Transverse colon (tissue), 4 donors: ENCODE measurements around the gene HPD.

Experiments used
- EP300 ChIP-seq: sonication (generic); formaldehyde crosslinking; IDR thresholded peaks from one replicate; pipeline ENCODE4 v1.6.1; 2017; ENCODE audit warnings: antibody characterized with exemption, low read depth
- POLR2A ChIP-seq: fragments of 450-650 bp; IDR thresholded peaks from one replicate; pipeline ENCODE4 v1.6.1; 2016; ENCODE audit warnings: antibody characterized with exemption, mild to moderate bottlenecking, moderate library complexity
- POLR2AphosphoS5 ChIP-seq, 3 donors: sonication (generic); formaldehyde crosslinking; IDR thresholded peaks; one replicate each; pipeline ENCODE4 v1.6.1; 2016; ENCODE audit warnings: antibody characterized with exemption in 3 of 3
- TF ChIP-seq, protein P1 (sequence below), 5 experiments: fragments of 200-600 bp in 3 of 5; fragments of 450-650 bp in 2 of 5; sonication (generic) in 3 of 5; IDR thresholded peaks; 1 replicate in 2 of 5; 2 replicates in 3 of 5; pipeline ENCODE4 v1.5.1; 2016 to 2017; ENCODE audit warnings: antibody characterized with exemption in 5 of 5, inconsistent platforms in 3 of 5, mild to moderate bottlenecking in 2 of 5, moderate library complexity in 1 of 5

- TF ChIP-seq, protein P1, sequence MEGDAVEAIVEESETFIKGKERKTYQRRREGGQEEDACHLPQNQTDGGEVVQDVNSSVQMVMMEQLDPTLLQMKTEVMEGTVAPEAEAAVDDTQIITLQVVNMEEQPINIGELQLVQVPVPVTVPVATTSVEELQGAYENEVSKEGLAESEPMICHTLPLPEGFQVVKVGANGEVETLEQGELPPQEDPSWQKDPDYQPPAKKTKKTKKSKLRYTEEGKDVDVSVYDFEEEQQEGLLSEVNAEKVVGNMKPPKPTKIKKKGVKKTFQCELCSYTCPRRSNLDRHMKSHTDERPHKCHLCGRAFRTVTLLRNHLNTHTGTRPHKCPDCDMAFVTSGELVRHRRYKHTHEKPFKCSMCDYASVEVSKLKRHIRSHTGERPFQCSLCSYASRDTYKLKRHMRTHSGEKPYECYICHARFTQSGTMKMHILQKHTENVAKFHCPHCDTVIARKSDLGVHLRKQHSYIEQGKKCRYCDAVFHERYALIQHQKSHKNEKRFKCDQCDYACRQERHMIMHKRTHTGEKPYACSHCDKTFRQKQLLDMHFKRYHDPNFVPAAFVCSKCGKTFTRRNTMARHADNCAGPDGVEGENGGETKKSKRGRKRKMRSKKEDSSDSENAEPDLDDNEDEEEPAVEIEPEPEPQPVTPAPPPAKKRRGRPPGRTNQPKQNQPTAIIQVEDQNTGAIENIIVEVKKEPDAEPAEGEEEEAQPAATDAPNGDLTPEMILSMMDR (IDR thresholded peaks at IDR 0.05) = no peak
- TF ChIP-seq POLR2AphosphoS5 (IDR thresholded peaks at IDR 0.05) = no peak
- TF ChIP-seq EP300 = no peak
- TF ChIP-seq POLR2A = no peak
These were observed 35.4 kb downstream of the HPD start for GRCh38 chr12:121823101-121823726.
